HUES48 (cell line): Measurements from ENCODE around the gene PLPPR3.

ENCODE experiments used
- H3K27ac ChIP-seq: one replicate; pipeline ENCODE4 v1.7.0; 2013; ENCODE audit warnings: low read depth, low read length, inconsistent platforms
- H3K27me3 ChIP-seq: 2 replicates; pipeline ENCODE4 v1.6.1; 2013; ENCODE audit warnings: mild to moderate bottlenecking, low read length; ENCODE audit not compliant: control insufficient read depth, insufficient read depth
- H3K36me3 ChIP-seq: 2 replicates; pipeline ENCODE4 v1.6.1; 2013; ENCODE audit warnings: low read length; ENCODE audit not compliant: control insufficient read depth, insufficient read depth
- H3K4me1 ChIP-seq: 2 replicates; pipeline ENCODE4 v1.6.1; 2013; ENCODE audit warnings: mild to moderate bottlenecking, low read length; ENCODE audit not compliant: control insufficient read depth, insufficient read depth
- H3K4me3 ChIP-seq: 2 replicates; pipeline ENCODE4 v1.5.1; 2013; ENCODE audit warnings: mild to moderate bottlenecking, low read depth, low read length
- H3K9ac ChIP-seq: 2 replicates; pipeline ENCODE4 v1.6.1; 2013; ENCODE audit warnings: mild to moderate bottlenecking, low read depth, low read length, moderate library complexity
- H3K9me3 ChIP-seq: 2 replicates; pipeline ENCODE4 v1.6.1; 2013; ENCODE audit warnings: low read length; ENCODE audit not compliant: control insufficient read depth, insufficient read depth

The PLPPR3 gene

DNA sequence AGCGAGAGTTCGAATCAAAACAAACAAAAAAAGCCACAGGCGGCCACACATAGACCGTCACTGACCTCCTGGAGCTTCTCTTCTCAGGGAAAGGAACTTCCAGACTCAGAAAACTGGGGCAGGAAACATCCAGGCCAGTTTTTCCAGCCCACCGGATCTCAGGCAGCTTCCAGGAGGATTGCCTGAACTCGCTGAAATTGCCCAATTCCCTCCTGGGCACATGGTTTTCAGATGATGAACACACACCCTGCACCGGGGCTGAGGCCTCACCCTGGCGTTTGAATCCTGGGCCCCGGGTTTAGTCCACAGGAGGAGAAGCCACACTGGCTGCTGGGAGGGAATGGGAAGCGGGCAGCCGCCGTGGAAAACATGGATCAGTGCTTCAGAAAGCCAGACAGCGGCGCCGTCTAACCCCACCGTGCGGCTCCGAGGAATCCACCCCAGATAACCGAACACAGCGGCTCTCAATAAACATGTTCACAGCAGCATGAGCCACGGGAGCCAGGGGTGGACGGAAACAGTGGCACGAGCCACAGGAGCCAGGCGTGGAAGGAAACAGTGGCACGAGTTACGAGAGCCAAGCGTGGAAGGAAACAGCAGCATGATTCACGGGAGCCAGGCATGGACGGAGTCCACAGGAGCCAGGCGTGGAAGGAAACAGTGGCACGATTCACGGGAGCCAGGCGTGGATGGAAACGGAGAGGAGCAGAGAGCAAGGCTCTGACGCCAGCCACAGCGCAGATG, 42.7 kb downstream of the PLPPR3 start:
- Histone ChIP-seq H3K27ac (no peak overlapping the region), H3K4me3 (no peak overlapping the region), H3K4me1 (peaks cover 17% of the 10 kb centered on the region), H3K36me3 (no peaks in the 10 kb centered on the region), H3K27me3 (no peaks in the 10 kb centered on the region), H3K9me3 (no peaks in the 10 kb centered on the region), H3K9ac (no peak overlapping the region)

DNA sequence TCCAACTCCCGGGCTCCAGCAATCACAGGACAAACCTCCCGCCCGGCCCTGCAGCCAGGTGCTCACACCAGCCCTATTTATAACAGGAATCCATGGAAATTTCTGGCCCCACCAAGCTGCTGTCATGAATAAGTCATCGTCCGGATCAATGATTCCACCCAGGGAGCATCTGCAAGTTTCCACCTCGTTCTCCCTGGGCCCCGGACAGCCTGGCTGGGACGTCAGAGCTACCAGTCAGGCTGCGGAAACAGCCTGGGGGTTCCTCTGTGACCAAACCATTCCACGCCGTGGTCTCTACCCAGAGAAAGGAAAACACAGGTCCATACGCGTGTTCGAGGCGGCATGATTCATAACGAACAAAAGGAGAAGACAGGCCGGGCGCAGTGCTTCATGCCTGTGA, 45.2 kb downstream of the PLPPR3 start:
- no peak overlapping the region for H3K4me3 ChIP-seq
- H3K9ac ChIP-seq: no peak overlapping the region
- no peaks in the 10 kb centered on the region for H3K4me1 ChIP-seq
- no peaks in the 10 kb centered on the region for H3K36me3 ChIP-seq
- H3K27ac ChIP-seq: no peak overlapping the region
- H3K9me3 ChIP-seq: no peaks in the 10 kb centered on the region
- no peaks in the 10 kb centered on the region for H3K27me3 ChIP-seq

DNA sequence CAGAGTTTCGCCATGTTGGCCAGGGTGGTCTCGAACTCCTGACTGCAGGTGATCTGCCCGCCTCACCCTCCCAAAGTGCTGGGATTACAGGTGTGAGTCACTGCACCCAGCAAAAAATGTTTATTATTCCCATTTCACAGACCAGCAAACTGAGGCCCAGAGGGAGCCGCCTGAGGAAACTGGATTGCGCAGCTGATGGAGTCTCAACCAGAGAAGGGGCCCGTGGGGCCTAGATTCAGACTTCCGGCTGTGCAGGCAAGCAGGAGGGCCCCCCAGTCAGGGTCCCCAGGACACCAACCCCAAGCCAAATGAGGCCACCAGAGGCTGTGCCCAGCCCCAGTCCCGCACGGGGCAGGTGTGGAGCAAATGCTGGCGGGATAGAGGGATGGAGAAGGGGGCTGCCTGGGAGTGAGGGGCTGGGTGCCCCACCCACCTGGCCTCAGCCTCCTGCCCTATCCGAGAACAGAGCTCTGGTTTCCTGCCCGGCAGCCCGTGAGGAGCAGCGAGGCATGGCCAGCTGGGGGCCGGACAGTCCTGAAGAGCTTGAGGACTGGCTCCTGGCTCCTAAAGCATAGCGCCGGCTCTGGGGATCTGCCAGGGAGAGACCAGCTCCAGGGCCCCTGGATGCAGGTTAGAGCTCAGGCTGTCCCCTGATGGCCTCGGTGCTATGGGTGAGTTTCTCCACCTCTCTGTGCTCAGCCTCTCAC, 48.9 kb downstream of the PLPPR3 start:
- Histone ChIP-seq H3K27ac (no peak overlapping the region), H3K9ac (no peak overlapping the region), H3K4me3 (no peak overlapping the region), H3K4me1 (no peaks in the 10 kb centered on the region), H3K36me3 (no peaks in the 10 kb centered on the region), H3K27me3 (no peaks in the 10 kb centered on the region), H3K9me3 (no peaks in the 10 kb centered on the region)

DNA sequence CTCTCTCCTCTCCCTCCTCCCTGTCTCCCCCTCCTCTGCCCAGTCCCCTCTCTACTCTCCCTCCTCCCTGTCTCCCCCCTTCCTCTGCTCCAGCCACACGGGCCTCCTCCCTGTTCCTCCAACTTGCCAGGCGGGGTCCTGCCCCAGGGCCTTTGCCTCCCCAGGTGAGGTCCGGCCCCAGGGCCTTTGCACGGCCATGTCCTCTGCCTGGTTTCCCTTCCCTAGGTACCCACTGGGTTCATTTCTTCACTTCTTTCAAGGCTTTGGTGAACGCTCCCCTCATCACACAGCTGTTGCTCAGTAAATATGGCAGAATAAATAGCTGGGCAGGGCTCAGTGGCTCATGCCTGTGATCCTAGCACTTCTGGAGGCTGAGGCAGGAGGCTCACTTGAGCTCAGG, 49.7 kb downstream of the PLPPR3 start:
- no peak overlapping the region for H3K27ac ChIP-seq
- H3K9me3 ChIP-seq: no peaks in the 10 kb centered on the region
- no peaks in the 10 kb centered on the region for H3K27me3 ChIP-seq
- H3K4me3 ChIP-seq: no peak overlapping the region
- H3K4me1 ChIP-seq: no peaks in the 10 kb centered on the region
- no peaks in the 10 kb centered on the region for H3K36me3 ChIP-seq
- no peak overlapping the region for H3K9ac ChIP-seq

DNA sequence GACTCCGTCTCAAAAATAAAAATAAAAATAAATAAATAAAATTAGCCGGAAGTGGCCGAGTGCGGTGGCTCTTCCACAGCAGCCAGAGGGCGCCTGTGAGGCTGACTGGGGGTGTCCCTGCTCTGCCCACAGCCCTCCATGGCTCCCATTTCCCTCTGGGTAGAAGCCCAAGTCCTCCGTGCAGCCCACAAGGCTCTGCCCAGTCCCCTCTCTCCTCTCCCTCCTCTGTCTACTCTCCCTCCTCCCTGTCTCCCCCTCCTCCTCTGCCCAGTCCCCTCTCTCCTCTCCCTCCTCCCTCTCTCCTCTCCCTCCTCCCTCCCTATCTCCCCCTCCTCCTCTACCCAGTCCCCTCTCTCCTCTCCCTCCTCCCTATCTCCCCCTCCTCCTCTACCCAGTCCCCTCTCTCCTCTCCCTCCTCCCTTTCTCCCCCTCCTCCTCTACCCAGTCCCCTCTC, 50.4 kb downstream of the PLPPR3 start:
- Histone ChIP-seq H3K36me3 (no peaks in the 10 kb centered on the region), H3K4me1 (no peaks in the 10 kb centered on the region), H3K9me3 (no peaks in the 10 kb centered on the region), H3K4me3 (no peak overlapping the region), H3K27me3 (no peaks in the 10 kb centered on the region), H3K27ac (no peak overlapping the region), H3K9ac (no peak overlapping the region)

DNA sequence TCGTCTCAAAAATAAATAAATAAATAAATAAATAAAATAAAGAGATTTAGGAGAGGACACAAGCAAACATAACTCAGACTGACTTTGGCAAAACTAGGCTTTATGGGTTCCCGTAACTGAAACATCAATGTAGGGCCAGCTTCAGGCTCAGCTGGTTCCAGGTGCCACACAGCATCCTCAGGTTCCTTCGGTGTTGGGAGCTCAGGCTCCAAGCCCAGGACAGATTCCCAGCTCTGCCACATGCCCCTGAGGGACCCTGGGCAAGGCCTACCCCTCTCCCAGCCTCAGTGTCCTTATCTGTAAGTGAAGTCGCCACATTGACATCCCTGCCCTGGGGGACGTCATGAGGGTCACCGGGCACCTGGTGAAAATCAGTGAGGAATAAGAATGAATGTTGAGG, 52.1 kb downstream of the PLPPR3 start:
- no peaks in the 10 kb centered on the region for H3K9me3 ChIP-seq
- H3K9ac ChIP-seq: no peak overlapping the region
- H3K4me1 ChIP-seq: no peaks in the 10 kb centered on the region
- no peaks in the 10 kb centered on the region for H3K27me3 ChIP-seq
- H3K36me3 ChIP-seq: no peaks in the 10 kb centered on the region
- H3K4me3 ChIP-seq: no peak overlapping the region
- H3K27ac ChIP-seq: no peak overlapping the region

DNA sequence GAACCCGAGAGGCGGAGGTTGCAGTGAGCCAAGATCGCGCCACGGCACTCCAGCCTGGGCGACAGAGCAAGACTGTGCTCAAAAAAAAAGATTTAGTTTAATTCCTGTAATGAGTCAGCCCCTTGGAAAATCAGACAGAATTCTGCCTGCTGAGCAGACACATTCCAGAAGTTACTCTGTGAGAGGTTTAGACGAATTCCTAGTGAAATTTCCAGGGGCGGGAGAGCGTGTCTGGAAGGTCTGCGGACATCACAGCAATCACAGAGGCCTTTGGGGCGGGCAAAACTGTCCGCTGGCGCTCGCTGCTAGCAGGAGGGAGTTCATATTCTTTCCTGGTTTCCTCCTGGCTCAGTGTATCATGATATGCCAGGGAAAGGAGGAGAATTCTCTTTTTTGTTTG, 53.3 kb downstream of the PLPPR3 start:
- Histone ChIP-seq H3K9ac (no peak overlapping the region), H3K36me3 (no peaks in the 10 kb centered on the region), H3K4me3 (no peak overlapping the region), H3K27ac (no peak overlapping the region), H3K27me3 (no peaks in the 10 kb centered on the region), H3K4me1 (no peaks in the 10 kb centered on the region), H3K9me3 (no peaks in the 10 kb centered on the region)

DNA sequence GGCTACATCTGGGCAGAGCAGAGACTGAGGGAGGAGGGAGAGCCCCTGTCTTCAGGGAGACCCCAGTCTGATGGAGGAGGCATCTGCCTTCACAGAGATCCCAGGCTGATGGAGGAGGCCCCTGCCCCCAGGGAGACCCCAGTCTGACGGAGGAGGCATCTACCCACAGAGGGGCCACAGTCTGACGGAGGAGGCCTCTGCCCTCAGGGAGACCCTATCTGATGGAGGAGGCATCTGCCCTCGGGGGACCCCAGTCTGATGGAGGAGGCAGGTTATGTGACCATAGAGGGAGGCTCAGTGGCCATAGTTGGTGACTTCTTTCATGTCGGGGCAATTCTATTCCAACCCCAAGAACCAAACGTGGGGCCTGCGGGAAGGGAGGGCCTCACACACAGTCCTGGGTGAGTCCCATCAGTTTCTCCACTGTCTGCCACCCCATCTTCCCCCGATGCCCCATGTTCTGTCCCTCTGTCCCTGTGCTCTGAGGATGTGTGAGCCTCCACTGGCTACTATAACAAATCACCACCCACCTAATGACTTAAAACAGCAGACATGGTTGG, 56.5 kb downstream of the PLPPR3 start:
- H3K4me1 ChIP-seq: no peaks in the 10 kb centered on the region
- no peak overlapping the region for H3K4me3 ChIP-seq
- no peaks in the 10 kb centered on the region for H3K27me3 ChIP-seq
- no peak overlapping the region for H3K9ac ChIP-seq
- no peaks in the 10 kb centered on the region for H3K9me3 ChIP-seq
- H3K27ac ChIP-seq: no peak overlapping the region
- no peaks in the 10 kb centered on the region for H3K36me3 ChIP-seq

DNA sequence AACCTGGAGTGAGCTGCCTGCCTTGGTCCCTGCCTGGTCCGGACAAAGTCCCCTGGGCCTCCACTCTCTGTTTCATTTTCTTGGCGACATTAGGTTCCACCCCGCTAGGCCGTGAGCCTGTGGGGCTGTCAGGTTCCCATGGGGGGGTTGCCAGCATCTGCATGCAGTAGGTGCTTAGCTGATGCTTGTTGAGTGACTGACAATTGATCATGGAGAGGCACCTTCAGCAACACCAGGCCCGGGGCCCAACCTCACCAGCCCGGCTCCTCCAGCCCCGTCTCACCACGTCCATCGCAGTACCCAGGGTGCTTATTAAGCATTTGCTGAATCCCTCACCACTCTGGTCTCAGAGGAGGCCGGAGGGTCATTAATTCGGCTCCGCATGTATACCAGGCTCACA, 57.5 kb downstream of the PLPPR3 start:
- no peak overlapping the region for H3K27ac ChIP-seq
- no peaks in the 10 kb centered on the region for H3K27me3 ChIP-seq
- no peaks in the 10 kb centered on the region for H3K4me1 ChIP-seq
- H3K9ac ChIP-seq: no peak overlapping the region
- no peaks in the 10 kb centered on the region for H3K9me3 ChIP-seq
- no peak overlapping the region for H3K4me3 ChIP-seq
- H3K36me3 ChIP-seq: no peaks in the 10 kb centered on the region

DNA sequence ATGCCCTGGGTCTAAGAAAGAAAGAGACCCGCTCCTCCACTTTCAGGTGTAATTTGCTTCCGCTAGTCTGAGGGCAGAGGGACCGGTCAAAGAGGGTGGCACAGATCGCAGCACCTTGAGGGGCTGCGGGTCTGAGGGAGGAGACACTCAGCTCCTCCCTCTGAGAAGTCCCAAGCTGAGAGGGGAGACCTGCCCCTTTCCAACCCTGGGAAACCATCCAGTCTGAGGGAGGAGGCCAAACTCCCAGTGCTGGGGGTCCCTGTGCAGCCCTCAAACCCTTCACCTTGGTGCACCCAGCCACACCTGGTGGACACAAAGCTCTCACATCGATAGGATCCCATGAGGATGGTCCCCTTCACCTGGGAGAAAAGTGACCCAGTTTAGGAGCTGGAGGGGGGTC, 57.9 kb downstream of the PLPPR3 start:
- Histone ChIP-seq H3K9ac (no peak overlapping the region), H3K27me3 (no peaks in the 10 kb centered on the region), H3K4me3 (no peak overlapping the region), H3K4me1 (no peaks in the 10 kb centered on the region), H3K9me3 (no peaks in the 10 kb centered on the region), H3K27ac (no peak overlapping the region), H3K36me3 (no peaks in the 10 kb centered on the region)

DNA sequence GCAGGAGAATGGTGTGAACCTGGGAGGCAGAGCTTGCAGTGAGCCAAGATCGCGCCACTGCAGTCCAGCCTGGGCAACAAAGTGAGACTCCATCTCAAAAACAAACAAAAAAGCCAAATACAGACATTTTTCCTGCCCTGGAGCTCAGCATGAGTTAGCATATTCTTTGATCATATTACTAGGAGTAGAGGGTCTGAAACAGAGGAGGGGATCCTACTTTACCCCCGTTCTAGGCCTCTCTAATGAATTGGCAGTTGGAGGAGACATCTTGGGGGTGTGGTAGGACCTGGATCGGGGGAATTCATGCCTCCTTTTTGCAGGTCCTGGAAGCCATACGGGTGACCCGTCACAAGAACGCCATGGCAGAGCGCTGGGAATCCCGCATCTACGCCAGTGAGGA, 58.6 kb downstream of the PLPPR3 start:
- H3K9ac ChIP-seq: no peak overlapping the region
- no peaks in the 10 kb centered on the region for H3K4me1 ChIP-seq
- H3K36me3 ChIP-seq: no peaks in the 10 kb centered on the region
- no peaks in the 10 kb centered on the region for H3K9me3 ChIP-seq
- H3K4me3 ChIP-seq: no peak overlapping the region
- no peak overlapping the region for H3K27ac ChIP-seq
- H3K27me3 ChIP-seq: no peaks in the 10 kb centered on the region
